ENCODE data around the gene BRINP2. TPM values are rescaled to one million over a fixed set of nuclear protein-coding genes. Genes with fewer than 3 reads are reported as not detected.

Gene BRINP2
- total and polyA plus RNA-seq, 2 of the 13 experiments (the other 11 are each of a cell fraction or from before 2014, with no cell fraction given), result 0.08 to 0.20 TPM

DNA sequence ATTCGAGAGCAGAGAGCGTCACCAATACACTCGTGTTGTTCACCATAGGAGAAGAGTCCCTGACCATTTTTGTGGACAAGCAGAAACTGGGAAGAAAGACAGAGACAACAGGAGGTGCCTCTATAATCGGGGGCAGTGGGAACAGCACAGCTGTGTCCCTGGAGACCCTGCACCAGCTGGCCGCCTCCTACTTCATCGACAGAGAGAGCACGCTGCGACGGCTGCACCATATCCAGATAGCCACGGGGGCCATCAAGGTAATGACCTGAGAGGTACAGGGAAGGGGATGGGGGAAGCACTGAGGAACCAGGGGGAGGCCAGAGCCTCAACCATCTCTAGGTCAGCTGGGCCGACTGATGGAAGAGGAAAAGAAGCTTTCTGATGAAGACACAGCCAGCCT, 86.4 kb downstream of the BRINP2 start:
- DNase-seq (ENCODE audit: low spot score), result no peak
- H3K9me3 ChIP-seq (ENCODE audit: low read length), result no peaks in the 10 kb centered on the region
- no TSS peak for BruUV-seq (replicated peaks)
- in situ Hi-C loops (cut with HindIII; ENCODE audit: extremely low pct_ligation_motif_present, low pct_unique_long_range_greater_than_20kb), result no loop called here
- no peak for TF ChIP-seq THYN1 (CRISPR knock-in tag; IDR thresholded peaks at IDR 0.05; ENCODE audit: borderline replicate concordance, low read depth)
- no peak for TF ChIP-seq MNT (IDR thresholded peaks at IDR 0.05)
- no peak for TF ChIP-seq HDAC1 (CRISPR knock-in tag; IDR thresholded peaks at IDR 0.05)
- TF ChIP-seq ZNF484 (CRISPR knock-in tag; IDR thresholded peaks at IDR 0.05; ENCODE audit: borderline replicate concordance, low read depth), result no peak
- no peak for TF ChIP-seq ZNF567 (CRISPR knock-in tag; IDR thresholded peaks at IDR 0.05; ENCODE audit: borderline replicate concordance)
- no peak for TF ChIP-seq KMT2B (CRISPR knock-in tag; IDR thresholded peaks at IDR 0.05)
- no peak overlapping the region for H3K9ac ChIP-seq (ENCODE audit: insufficient read depth, low read depth, low read length)
- intact Hi-C loops (cut with micrococcal nuclease; ENCODE audit: unreplicated experiment), result no loop called here
- no peak overlapping the region for H3K27ac ChIP-seq (ENCODE audit: extremely low read length, insufficient read depth, low read length)
- no peaks in the 10 kb centered on the region for H3K36me3 ChIP-seq (replicated peaks in 1 of 2; ENCODE audit: control insufficient read depth in 1 of 2, insufficient read depth in 2 of 2, low read length in 2 of 2)
- no peak overlapping the region for H3K4me3 ChIP-seq (replicated peaks in 1 of 3; ENCODE audit: insufficient read depth in 1 of 3, low read depth in 2 of 3, low read length in 3 of 3)
- CTCF ChIA-PET (ENCODE audit: low intra/inter-chr PET ratio, low total read pairs), result interaction anchor here (1.5 kb wide), 1 partner anchor 523 kb away, joined by 9 read pairs; no protein-coding TSS in a partner anchor
- H3K4me1 ChIP-seq (ENCODE audit: insufficient read depth, low read length), result no peaks in the 10 kb centered on the region
- ATAC-seq, result no peak
- FAIRE-seq, result no peak
- no peaks in the 10 kb centered on the region for H4K20me1 ChIP-seq (ENCODE audit: insufficient read depth, low read length)
- no peak overlapping the region for H3K4me2 ChIP-seq (ENCODE audit: low read depth, low read length)
- POLR2A ChIA-PET, result no interaction called here
- no peaks in the 10 kb centered on the region for H3K79me2 ChIP-seq (ENCODE audit: insufficient read depth, low read length)
- H2AFZ ChIP-seq (ENCODE audit: low read length), result no peak overlapping the region
- H3K27me3 ChIP-seq (ENCODE audit: control insufficient read depth in 1 of 2, insufficient read depth in 2 of 2, low read length in 2 of 2), result no peaks in the 10 kb centered on the region; a peak in 1 of 5 replicates
- 73% methylated on average over 11 of the region's 11 CpGs for WGBS (ENCODE audit: low lambda C conversion rate)

DNA sequence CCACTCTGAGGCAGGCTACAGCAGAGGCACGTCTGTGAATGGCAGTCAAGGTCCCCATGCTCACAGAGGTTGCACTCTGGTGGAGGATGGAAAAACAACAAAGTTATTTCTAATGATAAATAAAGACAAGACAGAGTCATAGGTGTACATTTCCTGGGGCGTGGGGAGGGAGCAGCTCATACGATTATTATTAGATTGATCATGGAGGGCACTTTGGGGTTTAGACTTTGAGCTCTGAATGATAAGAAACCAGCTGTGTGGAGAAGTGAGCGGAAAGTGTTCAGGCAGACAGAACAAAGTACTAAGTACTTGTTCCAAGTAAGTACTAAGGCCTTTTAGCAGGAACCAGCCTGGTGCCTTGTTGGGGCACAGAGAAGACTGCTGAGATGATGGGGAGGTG, 86.8 kb downstream of the BRINP2 start:
- H4K20me1 ChIP-seq (ENCODE audit: insufficient read depth, low read length), result no peaks in the 10 kb centered on the region
- ChIA-PET CTCF (ENCODE audit: low intra/inter-chr PET ratio, low total read pairs) (no interaction called here), POLR2A (no interaction called here)
- H3K9ac ChIP-seq (ENCODE audit: insufficient read depth, low read depth, low read length), result no peak overlapping the region
- no peaks in the 10 kb centered on the region for H3K36me3 ChIP-seq (replicated peaks in 1 of 2; ENCODE audit: control insufficient read depth in 1 of 2, insufficient read depth in 2 of 2, low read length in 2 of 2)
- H3K4me1 ChIP-seq (ENCODE audit: insufficient read depth, low read length), result no peaks in the 10 kb centered on the region
- no peak overlapping the region for H2AFZ ChIP-seq (ENCODE audit: low read length)
- BruUV-seq (replicated peaks), result no TSS peak
- no peaks in the 10 kb centered on the region for H3K9me3 ChIP-seq (ENCODE audit: low read length)
- no peaks in the 10 kb centered on the region for H3K79me2 ChIP-seq (ENCODE audit: insufficient read depth, low read length)
- no peak for FAIRE-seq
- H3K4me3 ChIP-seq (replicated peaks in 1 of 3; ENCODE audit: insufficient read depth in 1 of 3, low read depth in 2 of 3, low read length in 3 of 3), result no peak overlapping the region
- WGBS (ENCODE audit: low lambda C conversion rate), result 6% methylated on average over 4 of the region's 4 CpGs
- H3K27ac ChIP-seq (ENCODE audit: extremely low read length, insufficient read depth, low read length), result no peak overlapping the region
- in situ Hi-C loops (cut with HindIII; ENCODE audit: extremely low pct_ligation_motif_present, low pct_unique_long_range_greater_than_20kb) (no loop called here), intact Hi-C loops (cut with micrococcal nuclease; ENCODE audit: unreplicated experiment) (no loop called here)
- no peaks in the 10 kb centered on the region for H3K27me3 ChIP-seq (ENCODE audit: control insufficient read depth in 1 of 2, insufficient read depth in 2 of 2, low read length in 2 of 2)
- no peak overlapping the region for H3K4me2 ChIP-seq (ENCODE audit: low read depth, low read length)
- DNase-seq (ENCODE audit: low spot score), result no peak
- ATAC-seq, result peak; percentile 50; the same call in 2 of the 3 replicates
- TF ChIP-seq ZNF550 (CRISPR knock-in tag; IDR thresholded peaks at IDR 0.05; ENCODE audit: borderline replicate concordance) (no peak), SRY (CRISPR knock-in tag; IDR thresholded peaks at IDR 0.05) (no peak), FOXK1 (CRISPR knock-in tag; IDR thresholded peaks at IDR 0.05; ENCODE audit: borderline replicate concordance, low read depth) (no peak), HDAC6 (IDR thresholded peaks at IDR 0.05; ENCODE audit: low read depth, low read length) (no peak), ARNTL (CRISPR knock-in tag; IDR thresholded peaks at IDR 0.05) (no peak), NONO (IDR thresholded peaks at IDR 0.05) (no peak), NONO (CRISPR knock-in tag; conservative IDR thresholded peaks at IDR 0.05) (no peak)
- TF ChIP-seq, protein P1, sequence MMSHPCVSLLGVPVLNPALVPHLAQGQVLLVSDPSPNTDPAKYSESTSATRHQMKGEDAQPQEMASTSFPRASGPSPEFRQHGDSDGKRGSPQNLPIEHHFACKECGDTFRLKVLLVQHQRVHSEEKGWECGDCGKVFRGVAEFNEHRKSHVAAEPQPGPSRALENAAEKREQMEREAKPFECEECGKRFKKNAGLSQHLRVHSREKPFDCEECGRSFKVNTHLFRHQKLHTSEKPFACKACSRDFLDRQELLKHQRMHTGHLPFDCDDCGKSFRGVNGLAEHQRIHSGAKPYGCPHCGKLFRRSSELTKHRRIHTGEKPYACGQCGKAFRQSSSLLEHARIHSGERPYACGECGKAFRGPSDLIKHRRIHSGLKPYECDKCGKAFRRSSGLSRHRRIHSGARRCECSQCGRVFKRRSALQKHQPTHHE (CRISPR knock-in tag; IDR thresholded peaks at IDR 0.05; ENCODE audit: borderline replicate concordance), result no peak
- TF ChIP-seq, protein P2, sequence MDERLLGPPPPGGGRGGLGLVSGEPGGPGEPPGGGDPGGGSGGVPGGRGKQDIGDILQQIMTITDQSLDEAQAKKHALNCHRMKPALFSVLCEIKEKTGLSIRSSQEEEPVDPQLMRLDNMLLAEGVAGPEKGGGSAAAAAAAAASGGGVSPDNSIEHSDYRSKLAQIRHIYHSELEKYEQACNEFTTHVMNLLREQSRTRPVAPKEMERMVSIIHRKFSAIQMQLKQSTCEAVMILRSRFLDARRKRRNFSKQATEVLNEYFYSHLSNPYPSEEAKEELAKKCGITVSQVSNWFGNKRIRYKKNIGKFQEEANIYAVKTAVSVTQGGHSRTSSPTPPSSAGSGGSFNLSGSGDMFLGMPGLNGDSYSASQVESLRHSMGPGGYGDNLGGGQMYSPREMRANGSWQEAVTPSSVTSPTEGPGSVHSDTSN (CRISPR knock-in tag; IDR thresholded peaks at IDR 0.05), result no peak
- TF ChIP-seq, protein P3, sequence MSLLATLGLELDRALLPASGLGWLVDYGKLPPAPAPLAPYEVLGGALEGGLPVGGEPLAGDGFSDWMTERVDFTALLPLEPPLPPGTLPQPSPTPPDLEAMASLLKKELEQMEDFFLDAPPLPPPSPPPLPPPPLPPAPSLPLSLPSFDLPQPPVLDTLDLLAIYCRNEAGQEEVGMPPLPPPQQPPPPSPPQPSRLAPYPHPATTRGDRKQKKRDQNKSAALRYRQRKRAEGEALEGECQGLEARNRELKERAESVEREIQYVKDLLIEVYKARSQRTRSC (CRISPR knock-in tag; IDR thresholded peaks at IDR 0.05; ENCODE audit: low read depth), result no peak
